GM23338 (cell line): Measurements from ENCODE around the gene XYLT1. TPM values are rescaled to one million over a fixed set of nuclear protein-coding genes. Genes with fewer than 3 reads are reported as not detected.

Source experiments
- ATAC-seq: fragments of 200-7000 bp; cut with Tn5 transposase; 3 replicates; pipeline ENCODE4 v1.9.1; 2020
- DNase-seq: peaks from one replicate; pipeline ENCODE4 v3.0.0-alpha.2; 2015; ENCODE audit warnings: low spot score
- H2AFZ ChIP-seq: fragments of 200-600 bp; sonication (generic); 2 replicates; pipeline ENCODE4 v1.8.0; 2016; ENCODE audit warnings: antibody characterized with exemption, mild to moderate bottlenecking, moderate library complexity
- H3F3A ChIP-seq: fragments of 200-600 bp; sonication (generic); replicated peaks from 2 replicates; pipeline ENCODE4 v1.8.0; 2017; ENCODE audit warnings: antibody characterized with exemption, mixed run types, low read depth
- H3K27ac ChIP-seq: fragments of 200-600 bp; sonication (generic); 2 replicates; pipeline ENCODE4 v1.6.1; 2016; ENCODE audit warnings: low read depth
- H3K27me3 ChIP-seq: fragments of 200-600 bp; sonication (generic); 2 replicates; pipeline ENCODE4 v1.8.0; 2016; ENCODE audit warnings: mild to moderate bottlenecking, mixed run types, moderate library complexity; ENCODE audit not compliant: insufficient read depth
- H3K36me3 ChIP-seq: fragments of 200-600 bp; sonication (generic); 2 replicates; pipeline ENCODE4 v1.8.0; 2016; ENCODE audit warnings: mild to moderate bottlenecking; ENCODE audit not compliant: insufficient read depth
- H3K4me1 ChIP-seq: fragments of 200-600 bp; sonication (generic); 2 replicates; pipeline ENCODE4 v1.8.0; 2016; ENCODE audit warnings: mild to moderate bottlenecking, moderate library complexity; ENCODE audit not compliant: insufficient read depth
- H3K4me2 ChIP-seq: fragments of 200-600 bp; sonication (generic); 2 replicates; pipeline ENCODE4 v1.7.1; 2017; ENCODE audit warnings: mixed run types
- H3K4me3 ChIP-seq: fragments of 200-600 bp; sonication (generic); 2 replicates; pipeline ENCODE4 v1.6.1; 2016; ENCODE audit warnings: mixed run types
- H3K79me2 ChIP-seq: fragments of 200-600 bp; sonication (generic); replicated peaks from 2 replicates; pipeline ENCODE4 v1.8.0; 2017; ENCODE audit warnings: mild to moderate bottlenecking; ENCODE audit not compliant: insufficient read depth
- H3K9me2 ChIP-seq: fragments of 200-600 bp; sonication (generic); 2 replicates; pipeline ENCODE4 v1.8.0; 2017; ENCODE audit not compliant: insufficient read depth
- H4K20me1 ChIP-seq: fragments of 200-600 bp; sonication (generic); replicated peaks from 2 replicates; pipeline ENCODE4 v1.8.0; 2017; ENCODE audit warnings: mild to moderate bottlenecking; ENCODE audit not compliant: insufficient read depth
- H3K27ac Mint-ChIP-seq: 2 replicates; pipeline ENCODE4 v1.8.0; 2020; ENCODE audit warnings: inconsistent platforms, mild to moderate bottlenecking, moderate library complexity, mixed read lengths
- H3K27me3 Mint-ChIP-seq: 3 replicates; pipeline ENCODE4 v1.8.0; 2022; ENCODE audit warnings: low read depth, mild to moderate bottlenecking, moderate library complexity, mixed read lengths, inconsistent platforms; ENCODE audit not compliant: insufficient read depth, poor library complexity
- H3K36me3 Mint-ChIP-seq: 3 replicates; pipeline ENCODE4 v1.8.0; 2021; ENCODE audit warnings: low read depth, mild to moderate bottlenecking, inconsistent platforms, moderate library complexity, mixed read lengths
- H3K4me1 Mint-ChIP-seq: 3 replicates; pipeline ENCODE4 v1.8.0; 2020; ENCODE audit warnings: mild to moderate bottlenecking, inconsistent platforms, mixed read lengths
- H3K4me3 Mint-ChIP-seq: 3 replicates; pipeline ENCODE4 v1.8.0; 2021; ENCODE audit warnings: moderate library complexity, mild to moderate bottlenecking, inconsistent platforms, mixed read lengths
- H3K9me3 Mint-ChIP-seq: 3 replicates; pipeline ENCODE4 v1.8.0; 2020; ENCODE audit warnings: moderate library complexity, mild to moderate bottlenecking, inconsistent platforms, mixed read lengths
- CREB1 ChIP-seq: fragments of 250-450 bp; sonication (Bioruptor Pico); IDR thresholded peaks from 2 replicates; pipeline ENCODE4 v1.5.0; 2020; ENCODE audit warnings: low read depth, mild to moderate bottlenecking, moderate library complexity
- EZH2 ChIP-seq: fragments of 200-600 bp; sonication (generic); IDR thresholded peaks from one replicate; pipeline ENCODE4 v1.8.0; 2017; ENCODE audit warnings: antibody characterized with exemption, mild to moderate bottlenecking, low read depth; ENCODE audit not compliant: unreplicated experiment
- EZH2phosphoT487 ChIP-seq: fragments of 200-600 bp; sonication (generic); IDR thresholded peaks from one replicate; pipeline ENCODE4 v1.8.1; 2018; ENCODE audit warnings: antibody characterized with exemption; ENCODE audit not compliant: unreplicated experiment
- JUNB ChIP-seq: IDR thresholded peaks from one replicate; pipeline ENCODE4 v1.6.1; 2016; ENCODE audit warnings: antibody characterized with exemption; ENCODE audit not compliant: unreplicated experiment
- STAT1 ChIP-seq: IDR thresholded peaks from one replicate; pipeline ENCODE4 v1.6.1; 2016; ENCODE audit warnings: antibody characterized with exemption; ENCODE audit not compliant: unreplicated experiment
- ZNF114 ChIP-seq: fragments of 250-450 bp; sonication (Bioruptor Pico); IDR thresholded peaks from 2 replicates; pipeline ENCODE4 v1.5.0; 2020; ENCODE audit warnings: mild to moderate bottlenecking, moderate library complexity
- ZNF331 ChIP-seq: fragments of 250-450 bp; sonication (Bioruptor Pico); IDR thresholded peaks from 2 replicates; pipeline ENCODE4 v1.5.0; 2020; ENCODE audit warnings: low read depth, mild to moderate bottlenecking, moderate library complexity
- ZNF462 ChIP-seq: fragments of 250-450 bp; sonication (Bioruptor Pico); IDR thresholded peaks from 2 replicates; pipeline ENCODE4 v1.5.0; 2020; ENCODE audit warnings: mild to moderate bottlenecking, moderate library complexity
- polyA plus RNA-seq: library from polyadenylated mRNA; unstranded; fragments of >200 nt; fragmentation: Nextera tagmentation; extraction: Ambion mirVana; gene quantifications from 2 replicates; pipeline ENCODE4 v1.2.1, GENCODE V29; 2016
- total RNA-seq: library from RNA; depleted of rRNA; stranded (reverse); fragments of >200 nt; shearing (Covaris generic); gene quantifications from 2 replicates; pipeline ENCODE4 v1.2.3, GENCODE V29; 2014
- TF ChIP-seq, protein P1 (sequence below), 2 experiments: fragments of 200-600 bp in 1 of 2; sonication (generic) in 1 of 2; conservative IDR thresholded peaks; 2 replicates each; pipeline versions ENCODE4 v1.5.1 to v1.6.1; 2016 to 2017; ENCODE audit warnings: antibody characterized with exemption in 2 of 2, low read depth in 2 of 2, mild to moderate bottlenecking in 2 of 2, moderate library complexity in 1 of 2
- TF ChIP-seq, protein P2 (sequence below): IDR thresholded peaks from 2 replicates; pipeline ENCODE4 v1.6.1; 2016; ENCODE audit warnings: antibody characterized with exemption

The XYLT1 gene
- total and polyA plus RNA-seq, 2 experiments from 2014 or later, result 3.5 to 24.7 TPM

DNA sequence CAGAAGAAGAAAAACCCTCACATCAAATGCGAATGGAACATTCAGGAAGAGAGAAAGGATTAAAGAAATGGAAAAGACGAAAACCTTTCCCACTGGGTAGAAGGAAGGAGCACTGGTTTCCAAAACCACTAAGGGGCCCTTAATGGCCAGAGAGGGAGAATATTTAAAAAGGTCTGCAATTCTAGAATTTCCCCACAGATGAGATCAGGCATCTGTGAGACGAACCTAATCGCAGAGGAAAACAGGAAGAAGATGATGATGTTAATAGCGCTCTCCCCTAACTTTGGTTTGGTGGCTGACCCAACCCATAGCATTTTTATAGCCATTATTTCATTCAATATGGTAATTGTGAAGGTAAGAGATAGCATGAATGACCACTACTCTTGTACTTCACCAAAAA is 32.8 kb downstream of the XYLT1 start:
- Histone ChIP-seq H3K4me2 (no peak overlapping the region), H3K9me2 (0 out of 2 replicates have a peak, but pooled peaks cover 4% of the 10 kb centered on the region), H3K4me1 (peaks cover 22% of the 10 kb centered on the region), H2AFZ (no peak overlapping the region), H3K27me3 (no peaks in the 10 kb centered on the region), H3F3A (no peaks in the 10 kb centered on the region), H4K20me1 (peaks cover 4% of the 10 kb centered on the region; the same call in 1 of the 2 replicates), H3K27ac (no peak overlapping the region), H3K4me3 (no peak overlapping the region), H3K36me3 (no peaks in the 10 kb centered on the region), H3K79me2 (peaks cover 76% of the 10 kb centered on the region)
- Mint-ChIP-seq H3K27ac (no peak overlapping the region), H3K4me1 (peaks cover 21% of the 10 kb centered on the region), H3K9me3 (no peaks in the 10 kb centered on the region; the same call in 1 of the 3 replicates), H3K36me3 (peaks cover 8% of the 10 kb centered on the region; the same call in 1 of the 3 replicates), H3K27me3 (no peaks in the 10 kb centered on the region), H3K4me3 (no peak overlapping the region)
- ATAC-seq, result no peak
- TF ChIP-seq ZNF331 (no peak), EZH2phosphoT487 (no peak), EZH2 (no peak), ZNF114 (CRISPR knock-in tag) (no peak), CREB1 (CRISPR knock-in tag) (no peak), STAT1 (no peak), ZNF462 (CRISPR knock-in tag) (no peak), JUNB (no peak)
- TF ChIP-seq, protein P1, sequence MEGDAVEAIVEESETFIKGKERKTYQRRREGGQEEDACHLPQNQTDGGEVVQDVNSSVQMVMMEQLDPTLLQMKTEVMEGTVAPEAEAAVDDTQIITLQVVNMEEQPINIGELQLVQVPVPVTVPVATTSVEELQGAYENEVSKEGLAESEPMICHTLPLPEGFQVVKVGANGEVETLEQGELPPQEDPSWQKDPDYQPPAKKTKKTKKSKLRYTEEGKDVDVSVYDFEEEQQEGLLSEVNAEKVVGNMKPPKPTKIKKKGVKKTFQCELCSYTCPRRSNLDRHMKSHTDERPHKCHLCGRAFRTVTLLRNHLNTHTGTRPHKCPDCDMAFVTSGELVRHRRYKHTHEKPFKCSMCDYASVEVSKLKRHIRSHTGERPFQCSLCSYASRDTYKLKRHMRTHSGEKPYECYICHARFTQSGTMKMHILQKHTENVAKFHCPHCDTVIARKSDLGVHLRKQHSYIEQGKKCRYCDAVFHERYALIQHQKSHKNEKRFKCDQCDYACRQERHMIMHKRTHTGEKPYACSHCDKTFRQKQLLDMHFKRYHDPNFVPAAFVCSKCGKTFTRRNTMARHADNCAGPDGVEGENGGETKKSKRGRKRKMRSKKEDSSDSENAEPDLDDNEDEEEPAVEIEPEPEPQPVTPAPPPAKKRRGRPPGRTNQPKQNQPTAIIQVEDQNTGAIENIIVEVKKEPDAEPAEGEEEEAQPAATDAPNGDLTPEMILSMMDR (conservative IDR thresholded peaks at IDR 0.05; ENCODE audit: low read depth in 2 of 2), result no peak
- TF ChIP-seq, protein P2, sequence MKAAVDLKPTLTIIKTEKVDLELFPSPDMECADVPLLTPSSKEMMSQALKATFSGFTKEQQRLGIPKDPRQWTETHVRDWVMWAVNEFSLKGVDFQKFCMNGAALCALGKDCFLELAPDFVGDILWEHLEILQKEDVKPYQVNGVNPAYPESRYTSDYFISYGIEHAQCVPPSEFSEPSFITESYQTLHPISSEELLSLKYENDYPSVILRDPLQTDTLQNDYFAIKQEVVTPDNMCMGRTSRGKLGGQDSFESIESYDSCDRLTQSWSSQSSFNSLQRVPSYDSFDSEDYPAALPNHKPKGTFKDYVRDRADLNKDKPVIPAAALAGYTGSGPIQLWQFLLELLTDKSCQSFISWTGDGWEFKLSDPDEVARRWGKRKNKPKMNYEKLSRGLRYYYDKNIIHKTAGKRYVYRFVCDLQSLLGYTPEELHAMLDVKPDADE, result no peak
- no peak for DNase-seq
